ENCODE data around the gene PKHD1.

Gene PKHD1

GRCh38 chr6:51608383-51608782 lies 479.0 kb downstream of the PKHD1 start:
- DNase-seq = no peak

- no peak for DNase-seq
Observed at GRCh38 chr6:51600514-51600913, 486.9 kb downstream of the PKHD1 start.

GRCh38 chr6:51598171-51598570 lies 489.2 kb downstream of the PKHD1 start:
- no peak for DNase-seq

- DNase-seq = no peak
Observed at GRCh38 chr6:51594981-51595380, 492.4 kb downstream of the PKHD1 start.

GRCh38 chr6:51585264-51585663 lies 502.1 kb downstream of the PKHD1 start:
- DNase-seq = no peak

GRCh38 chr6:51584163-51584562 lies 503.2 kb downstream of the PKHD1 start:
- DNase-seq = no peak

GRCh38 chr6:51578994-51579393 lies 508.4 kb downstream of the PKHD1 start:
- no peak for DNase-seq

- no peak for DNase-seq
Observed at GRCh38 chr6:51578362-51578761, 509.1 kb downstream of the PKHD1 start.

GRCh38 chr6:51574040-51574439 lies 513.4 kb downstream of the PKHD1 start:
- DNase-seq = no peak

- DNase-seq = no peak
Observed at GRCh38 chr6:51571168-51571567, 516.2 kb downstream of the PKHD1 start.

GRCh38 chr6:51570168-51570921 lies 517.1 kb downstream of the PKHD1 start:
- DNase-seq = no peak

GRCh38 chr6:51569594-51569993 lies 517.8 kb downstream of the PKHD1 start:
- DNase-seq = peak in 1 of 2 experiments; percentile 13

- no peak for DNase-seq
Observed at GRCh38 chr6:51568771-51569170, 518.6 kb downstream of the PKHD1 start.

- DNase-seq = no peak
Observed at GRCh38 chr6:51565472-51565871, 521.9 kb downstream of the PKHD1 start.

All from SHP77 (cell line).